Activated naive CD4-positive, alpha-beta T cell treated with Interleukin-2 at 50 U/mL for 16 hours (primary cell): ENCODE data around the gene ADM2.

Source experiments
- DNase-seq: peaks from one replicate; pipeline ENCODE4 v3.0.0-alpha.2; 2020

ADM2 gene

DNA sequence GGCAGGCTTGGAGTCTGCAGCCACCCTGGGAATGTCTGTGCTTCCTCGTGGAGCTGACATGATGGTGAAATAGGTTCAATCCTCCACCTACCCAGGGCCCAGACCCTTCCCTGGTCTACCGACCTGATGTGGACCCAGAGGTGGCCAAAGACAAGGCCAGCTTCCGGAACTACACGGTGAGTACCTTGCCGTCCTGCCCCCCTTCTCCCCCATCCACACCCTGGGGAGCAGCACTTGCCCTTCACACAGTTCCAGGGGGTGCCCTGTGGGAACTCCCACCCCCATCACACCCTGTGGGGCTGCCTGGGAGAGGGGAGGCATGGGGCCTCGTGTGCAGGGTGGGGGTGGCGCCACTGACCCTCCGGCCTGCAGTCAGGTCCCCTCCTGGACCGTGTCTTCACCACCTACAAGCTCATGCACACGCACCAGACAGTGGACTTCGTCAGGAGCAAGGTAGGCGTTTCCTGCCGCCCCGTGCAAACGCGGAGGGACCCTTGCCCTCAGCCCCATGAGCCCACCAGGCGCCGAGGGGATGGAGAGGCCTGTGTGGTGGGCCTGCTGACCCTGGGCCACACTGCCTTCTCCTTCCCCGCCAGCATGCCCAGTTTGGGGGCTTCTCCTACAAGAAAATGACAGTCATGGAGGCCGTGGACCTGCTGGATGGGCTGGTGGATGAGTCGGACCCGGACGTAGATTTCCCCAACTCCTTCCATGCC is 6.1 kb downstream of the ADM2 start:
- no peak for DNase-seq

DNA sequence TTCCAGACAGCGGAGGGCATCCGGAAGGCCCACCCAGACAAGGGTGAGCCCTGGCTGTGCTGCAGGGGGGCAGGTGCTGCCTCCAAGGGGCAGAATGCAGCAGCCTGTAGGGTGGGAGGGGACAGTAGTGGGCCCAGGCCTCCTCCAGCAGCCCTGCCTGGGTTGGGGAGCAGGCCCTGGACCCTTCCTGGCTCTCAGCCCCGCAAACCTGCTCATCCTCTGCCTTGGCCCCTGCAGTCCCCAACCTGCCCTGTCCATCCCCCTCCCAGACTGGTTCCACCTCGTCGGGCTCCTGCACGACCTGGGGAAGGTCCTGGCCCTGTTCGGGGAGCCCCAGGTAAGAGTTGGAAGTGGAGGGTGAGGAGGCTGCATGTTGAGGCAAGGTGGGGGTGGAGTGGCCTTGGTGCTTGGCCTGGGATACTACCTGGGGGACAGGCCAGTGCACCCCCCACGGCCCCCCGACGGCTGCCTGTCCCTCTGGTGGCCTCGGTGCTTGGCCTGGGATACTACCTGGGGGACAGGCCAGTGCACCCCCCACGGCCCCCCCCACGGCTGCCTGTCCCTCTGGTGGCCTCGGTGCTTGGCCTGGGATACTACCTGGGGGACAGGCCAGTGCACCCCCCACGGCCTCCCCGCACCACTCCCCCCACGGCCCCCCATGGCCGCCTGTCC is 6.8 kb downstream of the ADM2 start:
- no peak for DNase-seq

DNA sequence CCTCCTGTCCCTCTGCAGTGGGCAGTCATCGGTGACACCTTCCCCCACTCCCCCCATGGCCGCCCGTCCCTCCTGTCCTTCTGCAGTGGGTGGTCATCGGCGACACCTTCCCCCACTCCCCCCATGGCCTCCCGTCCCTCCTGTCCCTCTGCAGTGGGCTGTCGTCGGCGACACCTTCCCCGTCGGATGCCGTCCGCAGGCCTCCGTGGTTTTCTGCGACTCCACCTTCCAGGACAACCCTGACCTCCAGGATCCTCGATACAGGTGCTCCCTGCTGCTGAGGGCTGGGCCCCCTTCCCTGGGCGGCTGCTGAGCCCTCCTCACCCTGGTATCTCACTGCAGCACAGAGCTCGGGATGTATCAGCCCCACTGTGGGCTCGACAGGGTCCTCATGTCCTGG is 7.5 kb downstream of the ADM2 start:
- no peak for DNase-seq

DNA sequence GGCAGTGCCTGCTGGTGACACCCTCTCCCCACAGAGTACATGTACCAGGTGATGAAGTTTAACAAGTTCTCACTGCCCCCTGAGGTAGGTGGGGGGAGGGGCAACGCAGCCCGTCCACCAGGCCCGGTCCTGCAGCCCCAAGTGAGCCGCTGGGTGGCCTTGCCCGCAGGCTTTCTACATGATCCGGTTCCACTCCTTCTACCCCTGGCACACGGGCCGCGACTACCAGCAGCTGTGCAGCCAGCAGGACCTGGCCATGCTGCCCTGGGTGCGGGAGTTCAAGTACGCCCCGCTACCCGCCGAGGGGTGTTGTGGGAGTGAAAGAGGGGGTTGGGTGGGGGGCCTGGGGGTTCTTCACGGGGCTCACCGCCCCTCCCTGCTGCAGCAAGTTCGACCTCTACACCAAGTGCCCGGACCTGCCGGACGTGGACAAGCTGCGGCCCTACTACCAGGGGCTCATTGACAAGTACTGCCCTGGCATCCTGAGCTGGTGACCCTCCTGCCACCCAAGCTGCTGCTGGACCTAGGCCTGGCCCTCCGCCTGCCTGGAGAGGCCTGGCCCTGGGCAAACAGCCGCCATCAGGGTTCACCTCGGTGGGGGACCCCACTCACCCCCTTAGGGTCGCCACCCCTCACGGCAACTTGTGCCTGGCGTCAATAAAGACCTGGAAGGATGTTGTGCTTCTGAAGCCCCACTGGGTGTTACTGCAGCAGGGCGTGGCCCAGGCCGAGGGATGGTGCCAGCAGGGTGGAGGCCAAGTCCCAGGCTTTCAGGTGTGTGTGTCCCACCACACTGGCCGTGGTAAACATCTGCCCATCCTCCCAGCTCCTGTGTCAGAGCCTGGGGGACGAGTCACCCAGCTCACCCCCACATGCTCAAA is 8.3 kb downstream of the ADM2 start:
- DNase-seq, result no peak

DNA sequence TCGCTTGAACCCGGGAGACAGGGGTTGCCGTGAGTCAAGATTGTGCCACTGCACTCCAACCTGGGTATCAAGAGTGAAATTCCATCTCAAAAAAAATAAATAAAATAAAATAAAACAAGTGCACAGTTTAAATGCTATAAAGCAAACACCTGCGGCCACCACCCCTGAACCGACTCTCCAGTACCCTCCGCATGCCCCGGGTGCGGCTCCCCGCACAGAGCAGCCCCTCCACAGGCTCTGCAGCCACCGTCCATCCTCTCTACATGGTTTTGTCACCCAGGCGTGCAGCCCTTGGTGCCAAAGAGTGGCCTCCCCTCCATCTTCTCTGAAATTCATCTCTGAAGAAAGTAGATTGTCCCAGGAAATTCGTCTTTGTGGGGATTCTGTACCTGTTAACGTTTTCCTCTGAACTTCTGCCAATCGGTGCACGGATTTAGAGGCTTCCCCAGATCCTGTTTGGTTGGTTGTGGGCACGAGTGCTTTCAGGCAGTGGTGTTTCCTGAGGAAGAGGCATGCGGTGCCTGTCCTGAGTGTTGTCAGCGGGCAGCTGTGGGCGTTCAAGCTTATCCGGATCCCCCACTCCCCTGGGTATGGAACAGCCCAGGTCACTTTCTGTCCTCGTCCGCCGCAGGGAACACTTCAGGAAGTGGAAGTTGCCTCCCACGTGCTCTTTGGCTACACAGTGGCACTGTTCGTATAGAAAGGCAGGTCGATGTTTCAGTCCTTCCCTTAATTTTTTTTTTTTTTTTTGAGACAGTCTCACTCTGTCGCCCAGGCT is 9.4 kb downstream of the ADM2 start:
- DNase-seq, result no peak

DNA sequence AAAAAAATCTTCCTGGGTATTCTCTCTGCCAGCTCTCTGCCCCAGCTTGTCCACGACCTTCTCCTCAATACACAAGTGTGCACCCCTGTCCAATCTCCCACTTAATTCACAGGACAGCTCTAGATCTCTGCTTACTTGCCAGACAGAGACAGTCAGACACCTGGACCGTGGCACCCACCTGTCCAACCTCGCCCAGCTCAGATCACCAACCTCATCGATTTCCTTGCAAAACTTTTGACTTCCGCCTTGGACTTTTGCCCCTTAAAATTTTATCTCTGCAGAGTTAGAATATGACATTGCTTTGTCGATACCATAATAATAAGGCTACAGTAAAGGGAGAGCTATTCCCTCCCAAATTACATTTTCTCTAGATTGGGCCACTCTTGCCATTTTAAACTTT is 15.8 kb downstream of the ADM2 start:
- no peak for DNase-seq

DNA sequence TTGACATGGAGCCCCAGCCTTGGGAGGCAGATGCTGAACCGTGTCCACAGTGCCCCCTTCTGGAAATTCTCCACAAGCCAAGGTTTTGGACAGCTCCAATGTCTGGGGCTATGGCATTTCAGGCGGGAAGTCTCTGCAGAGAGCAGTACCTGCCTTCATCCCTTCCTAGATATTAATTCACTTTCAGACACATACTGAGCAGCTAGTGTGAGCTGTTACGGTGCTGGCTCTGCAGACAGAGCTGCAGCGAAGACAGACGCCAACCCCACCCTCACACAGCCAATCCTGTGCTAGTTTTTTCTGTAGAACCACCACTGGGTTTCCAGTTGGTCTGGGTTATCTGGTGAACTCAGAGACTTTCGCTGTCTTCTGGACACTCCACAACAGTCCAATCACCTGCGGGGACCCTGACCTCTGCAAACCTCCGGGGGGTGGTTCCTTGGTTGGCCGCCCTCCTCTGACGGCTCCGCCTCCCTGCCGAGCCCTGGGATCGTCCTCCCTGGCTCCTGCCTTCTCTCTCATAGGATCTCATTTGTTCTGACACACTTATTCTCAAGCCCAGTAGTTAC is 17.1 kb downstream of the ADM2 start:
- DNase-seq, result peak; percentile 68

DNA sequence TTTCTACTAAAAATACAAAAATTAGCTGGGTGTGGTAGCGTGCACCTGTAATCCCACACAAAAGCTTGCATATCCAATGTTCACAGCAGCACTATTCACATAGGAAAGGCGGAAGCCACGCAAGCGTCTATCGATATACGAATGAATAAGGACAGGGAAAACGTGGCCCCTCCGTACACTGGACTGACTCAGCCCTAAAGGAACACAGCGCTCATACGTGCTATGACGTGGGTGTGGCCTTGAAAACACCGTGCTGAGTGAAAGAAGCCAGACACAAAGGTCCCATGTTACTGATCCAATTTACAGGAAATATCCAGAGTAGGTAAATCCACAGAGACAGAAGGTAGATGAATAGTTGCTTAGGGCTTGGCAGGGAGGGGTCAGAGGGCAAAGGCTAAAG is 19.1 kb downstream of the ADM2 start:
- DNase-seq, result no peak

DNA sequence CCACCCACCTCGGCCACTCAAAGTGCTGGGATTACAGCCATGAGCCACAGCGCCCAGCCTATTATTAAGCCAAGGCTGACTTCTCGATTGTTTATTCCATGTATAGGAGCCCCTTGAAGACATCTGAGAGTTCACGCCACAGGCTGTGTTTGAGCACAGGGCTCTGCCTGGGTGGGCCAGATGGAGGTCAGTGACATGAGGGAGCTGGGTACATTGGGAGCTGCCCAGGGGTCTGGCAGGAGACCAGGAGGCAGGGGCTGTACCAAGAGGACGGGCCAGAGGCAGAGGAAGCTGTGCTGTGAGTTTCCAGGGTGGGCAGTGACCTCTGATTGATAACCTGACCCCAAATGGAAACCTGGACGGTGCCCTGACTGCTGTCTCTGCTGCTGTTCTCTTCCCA is 20.8 kb downstream of the ADM2 start:
- DNase-seq, result no peak

DNA sequence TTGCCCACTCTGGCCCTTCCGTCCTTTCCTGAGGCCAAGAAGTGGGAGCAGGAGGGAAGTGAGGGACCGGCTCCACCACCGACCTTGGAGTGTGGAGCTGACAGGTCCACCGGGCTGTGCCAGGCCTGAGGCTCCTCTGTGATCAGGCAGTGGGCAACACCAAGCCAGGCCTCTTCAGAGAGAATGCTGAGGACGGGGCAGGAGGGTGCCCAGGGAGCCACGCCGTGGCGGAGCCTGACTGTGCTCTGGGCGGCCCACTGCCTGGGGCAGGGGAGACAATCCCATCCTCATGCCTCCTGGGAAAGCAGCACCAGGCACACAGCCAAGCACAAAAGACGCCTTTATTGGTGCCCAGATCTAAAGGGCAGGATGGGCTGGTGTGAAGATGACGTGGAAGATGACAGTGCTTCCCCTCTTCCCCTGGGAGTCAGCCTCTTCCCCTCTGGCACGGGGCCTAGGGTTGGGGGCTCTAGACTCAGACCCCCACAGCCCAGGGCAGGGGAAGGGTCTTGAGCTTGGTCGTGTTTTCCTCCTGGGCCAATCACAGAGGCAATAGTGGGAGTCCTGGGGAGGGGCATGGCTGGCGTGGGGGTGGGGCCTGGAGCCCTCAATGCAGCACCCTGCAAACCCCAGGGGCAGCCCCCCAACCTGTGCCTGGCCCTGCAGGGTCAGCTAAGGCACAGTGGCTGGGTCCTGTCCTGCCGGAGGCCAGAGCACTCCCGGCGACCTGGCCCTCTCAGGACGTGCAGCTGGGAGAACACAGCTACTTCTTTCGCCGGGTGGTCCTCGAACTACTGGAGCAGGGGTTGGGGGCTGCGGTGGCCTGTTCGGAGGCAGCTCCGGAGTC is 21.5 kb downstream of the ADM2 start:
- no peak for DNase-seq

DNA sequence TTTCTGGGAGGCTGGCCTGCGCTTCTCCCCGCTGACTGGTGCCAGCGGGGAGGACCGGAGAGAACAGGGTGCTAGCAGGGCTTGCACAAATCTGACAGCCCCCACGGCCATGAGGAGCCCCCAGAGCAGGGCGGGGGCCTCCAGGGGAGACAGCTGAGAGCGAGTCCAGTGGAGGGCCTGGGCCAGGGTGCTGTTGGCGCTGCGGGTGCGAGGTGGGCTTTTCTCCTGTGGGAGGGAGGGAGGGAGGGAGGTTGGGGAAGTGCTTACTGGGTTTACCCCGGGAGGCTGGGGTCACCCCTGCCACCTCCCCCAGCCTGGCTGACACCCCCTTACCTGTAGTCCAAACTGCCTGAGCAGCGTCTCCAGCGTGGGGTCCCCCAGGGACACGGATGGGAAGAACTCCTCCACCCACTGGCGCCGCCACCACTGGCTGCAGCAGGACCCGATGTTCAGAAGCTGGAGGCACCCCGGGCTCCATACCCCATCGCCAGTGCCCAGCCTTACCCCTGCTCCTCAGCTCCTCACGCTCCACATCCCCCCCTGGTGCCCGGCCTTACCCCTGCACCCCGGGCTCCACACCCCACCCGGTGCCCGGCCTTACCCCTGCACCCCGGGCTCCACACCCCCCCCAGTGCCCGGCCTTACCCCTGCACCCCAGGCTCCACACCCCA is 22.3 kb downstream of the ADM2 start:
- no peak for DNase-seq

DNA sequence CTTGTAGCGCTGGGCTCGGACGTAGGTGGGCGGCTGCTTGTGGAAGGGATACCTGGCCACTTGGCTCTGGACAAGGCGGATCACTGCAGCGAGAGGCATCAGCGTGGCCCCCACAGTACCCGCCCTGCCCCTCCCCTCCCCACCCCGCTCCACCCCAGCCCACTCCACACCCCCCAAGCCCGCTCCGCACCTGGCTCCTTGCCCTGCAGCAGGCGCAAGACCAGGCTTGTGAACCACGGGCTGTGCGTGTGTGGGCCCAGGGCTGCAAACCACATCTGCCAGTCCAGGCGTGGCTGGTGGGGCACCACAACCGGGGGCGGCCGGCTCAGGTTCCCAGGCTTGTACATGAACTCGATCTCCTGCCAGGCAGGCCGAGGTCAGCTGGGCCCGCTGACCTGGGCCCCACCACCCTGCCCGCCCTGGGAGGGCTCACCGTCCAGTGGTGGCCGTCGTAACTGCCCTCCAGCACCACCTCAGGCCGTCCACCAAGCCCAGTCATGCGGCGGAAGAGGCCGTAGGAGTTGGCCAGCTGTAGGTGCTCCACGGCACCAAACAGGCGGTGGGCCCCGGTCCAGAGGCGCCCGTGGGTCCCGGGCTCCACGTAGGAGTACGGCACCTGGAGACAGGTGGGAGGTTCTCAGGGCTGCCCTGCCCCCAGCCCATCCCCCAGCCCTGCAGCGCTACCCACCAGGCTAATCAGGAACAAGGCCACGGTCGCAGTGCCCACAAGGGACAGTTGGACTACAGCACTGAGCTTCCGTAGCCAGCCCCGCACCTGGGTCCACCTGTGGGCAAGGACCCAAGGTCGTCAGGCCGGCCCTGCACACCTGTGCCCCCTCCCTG is 23.2 kb downstream of the ADM2 start:
- no peak for DNase-seq

DNA sequence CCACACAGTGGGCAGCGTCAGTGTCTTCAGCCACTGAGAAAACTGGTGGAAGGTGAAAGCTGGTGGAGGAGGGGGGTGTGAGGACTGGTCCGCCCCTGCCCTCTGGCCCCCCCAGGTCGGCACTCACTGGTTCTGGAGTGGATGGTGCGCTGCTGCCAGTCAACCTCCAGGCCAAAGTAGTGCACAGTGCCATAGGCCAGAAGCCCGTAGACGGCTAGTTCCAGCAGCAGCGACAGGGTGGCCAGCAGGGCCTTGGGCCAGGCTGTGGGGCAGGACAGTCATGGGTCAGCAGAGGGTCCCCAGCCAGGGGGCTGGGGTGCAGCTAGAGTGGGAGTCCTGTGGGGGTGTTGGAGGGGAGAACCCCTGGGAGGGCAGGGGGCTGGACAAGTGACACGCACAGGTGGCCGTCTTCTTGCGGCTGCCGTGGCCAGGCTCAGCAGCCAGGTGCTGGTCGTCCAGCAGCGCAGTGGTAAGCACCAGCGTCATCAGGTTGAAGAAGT is 24.0 kb downstream of the ADM2 start:
- no peak for DNase-seq

DNA sequence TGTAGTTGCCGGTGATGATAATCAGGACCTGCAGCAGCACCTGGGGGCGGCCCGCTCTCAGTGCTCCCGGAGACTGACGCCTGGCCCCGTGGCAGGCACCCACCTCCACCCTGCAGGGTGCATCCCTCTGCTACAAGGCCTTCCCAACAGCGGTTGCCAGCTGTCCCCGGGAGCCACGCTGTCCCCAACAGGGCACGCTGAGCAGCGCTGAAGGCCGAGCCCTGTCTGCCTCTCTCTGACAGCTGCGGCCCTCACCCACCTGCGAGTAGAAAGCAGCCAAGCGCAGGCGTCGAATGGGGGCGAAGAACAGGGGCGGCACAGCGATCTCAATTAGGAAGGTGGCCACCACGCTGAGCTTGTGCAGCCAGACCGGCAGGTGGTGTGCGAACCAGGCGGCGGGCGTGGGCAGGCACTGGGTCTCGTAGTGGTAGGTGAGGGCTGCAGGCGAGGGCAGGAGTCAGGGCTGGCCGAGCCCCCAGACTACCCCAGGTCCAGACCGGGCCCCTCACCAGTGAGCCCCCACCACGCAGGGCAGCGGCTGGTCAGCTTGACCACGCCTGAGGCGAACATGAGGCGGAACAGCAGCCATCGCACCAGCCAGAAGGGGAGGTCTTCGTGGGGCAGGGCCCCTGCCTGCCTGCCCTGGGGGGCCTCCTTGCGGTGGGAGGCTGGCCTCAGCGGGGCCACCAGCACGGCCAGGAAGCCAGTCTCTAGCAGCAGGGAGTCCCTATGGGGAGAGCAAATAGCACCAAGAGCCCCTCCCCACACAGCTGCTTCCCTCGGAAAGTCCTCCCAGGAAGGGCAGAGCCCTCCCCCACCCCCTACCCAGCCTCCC is 24.6 kb downstream of the ADM2 start:
- DNase-seq, result no peak

DNA sequence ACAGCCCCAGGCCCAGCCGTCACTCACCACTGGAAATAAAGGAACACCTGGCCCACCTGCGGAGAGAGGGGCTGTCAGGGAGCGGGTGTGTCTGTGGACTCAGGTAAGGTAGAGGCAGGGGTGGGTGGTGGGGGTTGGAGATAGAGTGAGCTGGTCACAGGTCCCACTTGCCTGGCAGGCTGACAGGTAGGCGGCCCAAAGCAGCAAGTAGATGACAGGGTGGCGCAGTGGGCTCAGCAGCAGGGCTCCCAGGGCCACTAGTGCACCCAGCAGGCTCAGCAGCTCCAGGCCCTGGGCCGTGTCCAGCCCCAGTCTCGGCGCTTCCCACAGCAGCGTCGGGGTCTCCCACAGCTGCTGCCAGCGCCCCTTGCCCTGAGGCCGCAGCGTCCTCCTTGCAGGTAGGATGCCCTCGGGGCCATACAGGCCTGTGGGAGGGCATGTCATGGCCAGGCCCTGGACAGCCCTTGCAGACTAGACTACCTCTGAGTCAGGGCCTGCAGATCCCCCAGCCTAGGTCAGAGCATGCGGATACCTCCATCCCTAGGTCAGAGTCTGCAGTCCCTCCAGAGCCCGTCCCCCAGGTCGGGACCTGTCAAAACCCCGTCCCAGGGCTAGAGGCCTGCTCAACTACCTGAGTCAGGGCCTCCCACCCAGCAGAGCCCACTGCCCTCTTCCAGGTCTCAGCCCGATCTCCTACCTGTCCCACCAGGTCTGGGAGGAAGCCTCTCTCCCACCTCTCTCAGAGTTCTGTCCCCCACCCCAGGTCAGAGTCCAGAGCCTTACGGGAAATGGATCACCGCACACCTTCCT is 25.5 kb downstream of the ADM2 start:
- no peak for DNase-seq

DNA sequence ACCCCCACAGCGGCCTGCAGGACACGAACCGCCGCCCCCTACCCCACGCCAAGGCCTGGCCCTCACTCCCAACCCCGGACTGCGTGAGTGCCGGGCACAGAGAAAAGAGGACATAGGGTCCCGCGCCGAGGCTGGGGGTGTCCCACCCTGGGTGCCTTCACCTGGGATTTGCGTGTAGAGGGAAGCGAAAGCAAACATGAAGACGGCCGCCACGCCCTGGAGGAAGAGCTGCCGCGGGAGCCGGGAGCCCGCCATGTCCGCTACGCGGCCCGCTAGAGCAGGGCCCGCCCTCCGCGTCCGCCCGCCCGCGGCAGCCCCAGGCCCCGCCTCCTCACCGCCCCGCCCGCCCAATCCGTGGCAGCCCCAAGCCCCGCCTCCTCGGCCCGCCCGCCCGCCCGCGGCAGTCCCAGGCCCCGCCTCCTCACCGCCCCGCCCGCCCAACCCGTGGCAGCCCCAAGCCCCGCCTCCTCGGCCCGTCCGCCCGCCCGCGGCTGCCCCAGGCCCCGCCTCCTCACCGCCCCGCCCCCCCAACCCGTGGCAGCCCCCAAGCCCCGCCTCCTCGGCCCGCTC is 26.2 kb downstream of the ADM2 start, which contains the start of gene LMF2:
LMF2 (minus strand) TSS at position 282 of the 570 bp plus-strand sequence; CDS start at position 255, 27 bp downstream.
- peak; percentile 93 for DNase-seq
